K562 treated with DMSO at 1 percent for 24 hours (cell line): ENCODE measurements around the gene PCNT. TPM values are rescaled to one million over a fixed set of nuclear protein-coding genes. Genes with fewer than 3 reads are reported as not detected.

Experiments used
- total RNA-seq: library from RNA; unstranded; fragments of 300-600 nt; gene quantifications from 2 replicates; pipeline ENCODE4 v1.2.3, GENCODE V29; 2022; ENCODE audit warnings: low read depth; ENCODE audit not compliant: insufficient read depth

The PCNT gene, protein sequence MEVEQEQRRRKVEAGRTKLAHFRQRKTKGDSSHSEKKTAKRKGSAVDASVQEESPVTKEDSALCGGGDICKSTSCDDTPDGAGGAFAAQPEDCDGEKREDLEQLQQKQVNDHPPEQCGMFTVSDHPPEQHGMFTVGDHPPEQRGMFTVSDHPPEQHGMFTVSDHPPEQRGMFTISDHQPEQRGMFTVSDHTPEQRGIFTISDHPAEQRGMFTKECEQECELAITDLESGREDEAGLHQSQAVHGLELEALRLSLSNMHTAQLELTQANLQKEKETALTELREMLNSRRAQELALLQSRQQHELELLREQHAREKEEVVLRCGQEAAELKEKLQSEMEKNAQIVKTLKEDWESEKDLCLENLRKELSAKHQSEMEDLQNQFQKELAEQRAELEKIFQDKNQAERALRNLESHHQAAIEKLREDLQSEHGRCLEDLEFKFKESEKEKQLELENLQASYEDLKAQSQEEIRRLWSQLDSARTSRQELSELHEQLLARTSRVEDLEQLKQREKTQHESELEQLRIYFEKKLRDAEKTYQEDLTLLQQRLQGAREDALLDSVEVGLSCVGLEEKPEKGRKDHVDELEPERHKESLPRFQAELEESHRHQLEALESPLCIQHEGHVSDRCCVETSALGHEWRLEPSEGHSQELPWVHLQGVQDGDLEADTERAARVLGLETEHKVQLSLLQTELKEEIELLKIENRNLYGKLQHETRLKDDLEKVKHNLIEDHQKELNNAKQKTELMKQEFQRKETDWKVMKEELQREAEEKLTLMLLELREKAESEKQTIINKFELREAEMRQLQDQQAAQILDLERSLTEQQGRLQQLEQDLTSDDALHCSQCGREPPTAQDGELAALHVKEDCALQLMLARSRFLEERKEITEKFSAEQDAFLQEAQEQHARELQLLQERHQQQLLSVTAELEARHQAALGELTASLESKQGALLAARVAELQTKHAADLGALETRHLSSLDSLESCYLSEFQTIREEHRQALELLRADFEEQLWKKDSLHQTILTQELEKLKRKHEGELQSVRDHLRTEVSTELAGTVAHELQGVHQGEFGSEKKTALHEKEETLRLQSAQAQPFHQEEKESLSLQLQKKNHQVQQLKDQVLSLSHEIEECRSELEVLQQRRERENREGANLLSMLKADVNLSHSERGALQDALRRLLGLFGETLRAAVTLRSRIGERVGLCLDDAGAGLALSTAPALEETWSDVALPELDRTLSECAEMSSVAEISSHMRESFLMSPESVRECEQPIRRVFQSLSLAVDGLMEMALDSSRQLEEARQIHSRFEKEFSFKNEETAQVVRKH (N-terminal part only)
- total RNA-seq, result 36.5 and 39.4 TPM in 2 replicates

DNA sequence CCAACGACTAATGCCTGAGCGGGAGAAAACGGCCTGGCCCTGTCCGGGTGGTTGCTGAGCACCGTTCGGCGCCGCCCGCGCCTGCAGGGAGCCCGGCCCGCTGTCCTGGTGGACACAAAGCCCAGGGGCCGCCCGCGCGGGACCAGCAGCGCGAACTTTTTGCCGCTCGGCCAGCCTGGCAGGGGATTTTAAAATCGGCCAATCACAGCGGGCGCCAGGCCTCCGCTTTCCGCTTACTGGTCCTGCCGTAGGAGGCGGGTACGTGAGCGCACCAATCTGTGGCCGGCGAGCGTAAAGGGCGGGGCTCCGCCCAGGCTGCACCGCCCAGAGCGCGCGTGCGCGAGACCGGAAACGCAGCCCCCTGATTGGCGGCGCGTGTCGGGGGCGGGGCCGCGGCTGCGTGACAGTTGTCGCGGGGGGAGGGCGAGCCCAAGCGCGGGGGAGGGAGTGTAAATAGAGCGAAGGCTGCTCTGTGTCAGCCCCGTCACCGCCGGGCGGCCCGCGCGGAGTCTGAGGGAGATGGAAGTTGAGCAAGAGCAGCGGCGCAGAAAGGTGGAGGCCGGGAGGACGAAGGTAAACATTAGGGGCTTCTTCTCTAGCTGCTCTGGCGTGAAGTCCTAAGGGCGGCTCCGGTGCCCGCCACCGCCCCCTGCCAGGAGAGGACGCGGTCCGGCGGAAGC lies at the start of gene PCNT, which contains the start of gene C21orf58:
TSS of gene PCNT (plus strand) at position 447 of the 680 bp plus-strand sequence. CDS start at position 520, 73 bp downstream.
TSS of gene C21orf58 (minus strand) at position 161 of the 680 bp plus-strand sequence. CDS start 1,132 bp downstream, outside the sequence.

DNA sequence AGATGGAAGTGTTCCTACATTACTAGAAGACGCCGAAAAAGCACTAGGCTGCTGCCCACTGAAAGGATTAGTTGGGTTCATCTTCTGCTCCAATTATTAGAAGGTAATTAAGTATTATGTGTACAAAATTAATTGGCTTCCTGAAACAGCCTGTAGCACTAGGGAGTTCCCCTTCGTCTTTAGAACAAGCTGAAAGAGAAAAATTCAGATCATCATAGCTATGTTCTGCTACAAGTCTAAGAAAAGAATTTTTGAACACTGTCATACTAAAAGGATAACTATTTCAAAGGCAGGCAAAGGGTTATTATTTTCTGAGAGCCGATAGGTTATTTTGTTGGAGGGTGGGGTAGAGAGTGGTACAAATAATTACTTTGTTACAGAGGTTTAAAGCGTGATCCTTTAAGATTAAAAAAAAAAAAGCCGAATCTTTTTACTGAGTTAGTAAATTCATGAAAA lies 38.7 kb upstream of the PCNT start, which contains the start of gene MCM3AP:
TSS of gene MCM3AP (minus strand) at position 406 of the 456 bp plus-strand sequence. CDS start at position 81, 325 bp downstream.

DNA sequence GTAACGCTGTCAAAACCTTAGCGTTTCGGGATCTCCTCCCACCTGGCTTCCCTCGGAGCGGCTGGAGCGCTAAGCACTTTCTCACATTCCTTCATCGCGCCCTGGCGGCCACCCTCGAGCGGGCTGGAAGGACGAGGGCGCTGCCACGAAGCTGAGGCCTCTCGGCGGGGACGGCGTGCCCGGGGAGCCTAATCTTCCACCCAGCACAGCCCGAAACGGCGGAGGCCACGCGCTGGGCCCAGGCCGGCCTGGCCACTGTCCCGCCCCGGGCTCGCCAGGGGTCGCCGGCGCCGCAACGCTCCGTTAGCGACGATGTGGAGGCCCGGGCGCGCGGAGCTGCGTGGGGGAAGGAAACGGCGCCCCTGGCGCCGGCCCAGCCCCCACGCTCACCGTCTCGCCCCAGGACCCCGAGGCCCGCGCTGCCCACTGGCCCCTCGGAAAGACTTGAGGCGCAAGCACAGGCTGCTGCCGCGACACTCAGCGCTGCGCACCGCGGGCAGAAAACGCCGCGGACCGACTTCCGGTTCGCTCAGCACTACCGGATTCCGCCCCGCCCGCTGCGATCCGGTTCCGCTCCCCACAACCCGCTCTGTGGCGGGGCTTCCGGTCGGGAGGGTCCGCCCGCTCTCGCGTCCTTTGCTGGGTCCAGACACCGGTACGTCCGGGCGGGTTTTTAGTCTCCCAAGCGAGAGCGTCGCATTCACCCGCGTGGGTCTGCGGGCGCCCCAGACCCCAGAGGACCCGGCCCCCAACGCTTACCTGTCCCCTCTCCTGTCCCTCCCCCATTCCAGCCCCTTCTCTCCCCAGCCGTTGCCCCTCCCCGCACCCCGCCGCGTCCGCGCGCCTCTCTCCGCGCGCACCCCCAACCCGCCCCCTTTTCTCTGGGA lies 38.0 kb upstream of the PCNT start, which contains the start of gene YBEY:
TSS of gene YBEY (plus strand) at position 582 of the 887 bp plus-strand sequence. CDS start 572 bp downstream, outside the sequence.

DNA sequence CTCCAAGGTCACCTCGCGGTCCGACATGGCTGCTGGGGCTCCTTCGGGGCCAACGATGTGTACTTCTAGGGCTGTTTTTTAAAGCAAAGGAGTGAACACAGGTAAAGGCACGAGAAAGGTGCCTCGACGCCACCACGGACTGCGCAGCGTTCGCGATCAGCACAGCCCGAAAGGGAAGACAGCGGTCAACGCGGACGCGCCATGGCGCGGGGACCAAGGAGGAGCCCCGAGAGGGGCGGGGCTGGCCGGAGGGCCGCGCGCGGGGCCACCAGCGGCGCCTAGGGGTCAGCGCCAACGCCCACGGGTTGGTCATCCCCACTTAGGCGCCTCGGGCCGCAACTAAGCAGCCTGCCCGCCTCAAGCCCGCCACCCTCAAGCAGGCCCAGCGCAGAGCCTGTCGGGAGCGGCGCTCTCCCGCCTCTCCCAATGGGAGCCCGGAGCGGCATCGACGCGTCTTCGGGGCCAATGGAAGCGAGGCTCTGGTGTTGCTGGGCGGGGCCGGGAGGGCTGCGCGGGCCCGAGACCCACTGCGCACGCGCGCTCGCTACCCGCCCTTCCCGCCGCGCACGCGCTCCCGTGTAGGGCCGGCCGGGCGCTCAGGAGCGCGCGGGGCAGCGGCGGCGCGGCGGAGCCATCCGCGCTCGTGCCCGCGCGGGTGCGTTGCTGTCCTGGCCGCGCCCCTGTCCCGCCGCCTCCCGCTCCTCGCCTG lies 134.5 kb downstream of the PCNT start, which contains the start of gene DIP2A:
TSS of gene DIP2A (plus strand) at position 577 of the 709 bp plus-strand sequence. CDS start 241 bp downstream, outside the sequence.

Other genes starting within 250 kb of the PCNT start
- gene COL6A2, start 226.0 kb upstream of the PCNT start, total RNA-seq, result 12.4 and 15.2 TPM in 2 replicates
- gene FTCD, start 168.6 kb upstream of the PCNT start, total RNA-seq, result 1.0 and 1.4 TPM in 2 replicates
- 95.6 and 98.6 TPM in 2 replicates for gene SPATC1L, start 139.7 kb upstream of the PCNT start, total RNA-seq
- 58.5 and 60.8 TPM in 2 replicates for gene LSS, start 95.4 kb upstream of the PCNT start, total RNA-seq
- gene MCM3AP, start 38.5 kb upstream of the PCNT start, total RNA-seq, result 116 and 133 TPM in 2 replicates
- 35.7 and 36.4 TPM in 2 replicates for gene YBEY, start 37.8 kb upstream of the PCNT start, total RNA-seq
- gene C21orf58, start 286 bp upstream of the PCNT start, total RNA-seq, result 23.7 and 33.2 TPM in 2 replicates
- 20.0 and 24.7 TPM in 2 replicates for gene DIP2A, start 134.7 kb downstream of the PCNT start, total RNA-seq